GM19452 (cell line): ENCODE measurements around the gene COA4.

Experiments
- ATAC-seq: cut with Tn5 transposase; IDR thresholded peaks from one replicate; pipeline ENCODE4 v1.9.1; 2021; ENCODE audit not compliant: unreplicated experiment

Gene COA4

GRCh38 chr11:73866586-73866996 lies 10.1 kb downstream of the COA4 start:
- no peak for ATAC-seq

- no peak for ATAC-seq
Observed at GRCh38 chr11:73866095-73866579, 10.5 kb downstream of the COA4 start.

GRCh38 chr11:73862986-73863385 lies 13.7 kb downstream of the COA4 start:
- ATAC-seq, result no peak

DNA sequence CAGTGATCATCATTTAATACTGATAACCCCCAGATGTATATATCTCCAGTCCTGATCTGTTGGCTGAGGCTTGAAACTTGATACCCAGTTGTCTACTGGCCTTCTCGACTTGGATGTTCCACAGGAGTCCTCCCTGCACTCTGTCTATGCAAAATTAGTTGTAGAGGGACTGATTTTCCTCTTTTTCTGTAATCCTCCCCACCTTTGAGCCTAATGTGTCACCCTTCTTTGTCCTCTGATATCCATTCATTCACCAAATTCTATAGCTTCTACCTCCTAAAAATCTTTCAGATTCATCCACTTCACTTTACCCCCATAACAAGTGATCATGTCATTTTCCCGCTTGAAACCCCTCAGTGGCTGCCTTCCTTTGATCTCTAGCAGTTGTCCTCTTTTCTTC lies 16.4 kb downstream of the COA4 start:
- no peak for ATAC-seq

DNA sequence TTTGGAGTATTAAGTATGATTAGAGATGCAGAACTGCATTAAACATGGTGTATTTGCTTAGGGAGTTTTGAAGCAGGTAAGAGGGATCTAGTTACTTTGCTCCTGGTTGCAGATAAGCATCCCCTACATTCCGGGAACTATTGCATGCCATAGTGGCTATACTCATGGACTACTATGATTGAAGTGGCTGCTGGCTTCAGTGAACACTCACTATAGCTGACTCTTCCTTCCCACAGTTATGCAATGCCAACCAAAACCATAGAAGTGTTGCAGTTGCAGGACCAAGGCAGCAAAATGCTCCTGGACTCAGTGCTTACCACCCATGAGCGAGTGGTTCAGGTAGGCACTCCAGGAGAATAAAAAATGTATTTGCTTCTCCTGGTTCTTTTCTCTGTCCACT lies 17.0 kb downstream of the COA4 start:
- ATAC-seq, result no peak

- no peak for ATAC-seq
Observed at GRCh38 chr11:73856031-73856567, 20.5 kb downstream of the COA4 start.

DNA sequence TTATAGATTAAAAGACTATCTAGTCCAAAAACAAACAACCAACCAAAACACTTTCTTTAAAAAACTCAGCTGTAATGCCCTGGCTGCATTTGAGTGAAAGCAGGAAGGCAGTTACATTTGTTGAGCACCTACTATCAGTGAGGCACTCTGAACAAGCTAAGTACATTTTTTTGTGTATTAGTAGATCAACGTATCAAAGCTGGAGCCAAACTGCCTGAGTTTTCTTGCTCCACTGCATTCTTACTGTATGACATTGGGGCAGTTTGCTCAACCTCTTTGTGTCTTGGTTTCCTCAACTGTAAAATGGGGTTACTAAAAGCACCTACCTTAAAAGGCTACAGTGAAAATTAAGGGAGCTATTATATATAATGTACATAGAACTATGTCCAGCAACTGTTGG lies 22.0 kb downstream of the COA4 start:
- no peak for ATAC-seq

GRCh38 chr11:73852049-73852448 lies 24.6 kb downstream of the COA4 start:
- ATAC-seq, result no peak

DNA sequence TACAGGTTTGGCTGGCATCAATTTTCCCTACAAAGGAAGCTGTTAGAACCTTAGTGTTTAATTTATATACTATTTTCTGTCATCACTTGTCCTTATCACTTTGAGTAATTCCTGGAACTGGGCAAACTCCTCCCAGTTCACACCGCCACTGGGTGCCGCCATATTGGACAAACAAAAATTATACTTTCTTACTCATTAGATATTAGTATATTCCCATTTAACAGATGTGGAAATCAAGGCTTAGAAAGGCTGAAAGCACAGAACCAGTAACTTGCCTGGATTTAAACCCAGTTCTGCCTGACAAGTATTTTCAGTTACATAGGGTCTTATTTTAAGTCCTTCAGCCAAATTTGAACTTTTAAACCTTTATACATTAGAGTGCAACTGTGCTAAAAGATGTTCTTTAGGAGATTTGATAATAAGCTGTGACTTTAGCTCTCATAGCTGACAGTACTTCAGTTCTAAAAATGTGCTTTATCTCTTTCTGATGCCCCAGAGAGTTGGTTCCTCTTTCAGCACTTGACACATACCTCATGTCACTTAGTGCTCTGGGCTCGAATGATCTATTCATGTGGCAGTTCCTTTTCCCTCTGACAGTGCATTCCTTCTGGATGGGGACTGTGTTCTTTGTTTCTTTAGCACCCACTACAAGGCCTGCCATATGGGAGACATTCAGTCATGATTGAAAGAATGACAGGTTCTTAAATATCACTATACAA lies 25.4 kb downstream of the COA4 start:
- no peak for ATAC-seq

GRCh38 chr11:73839123-73839457 lies 37.6 kb downstream of the COA4 start:
- no peak for ATAC-seq

DNA sequence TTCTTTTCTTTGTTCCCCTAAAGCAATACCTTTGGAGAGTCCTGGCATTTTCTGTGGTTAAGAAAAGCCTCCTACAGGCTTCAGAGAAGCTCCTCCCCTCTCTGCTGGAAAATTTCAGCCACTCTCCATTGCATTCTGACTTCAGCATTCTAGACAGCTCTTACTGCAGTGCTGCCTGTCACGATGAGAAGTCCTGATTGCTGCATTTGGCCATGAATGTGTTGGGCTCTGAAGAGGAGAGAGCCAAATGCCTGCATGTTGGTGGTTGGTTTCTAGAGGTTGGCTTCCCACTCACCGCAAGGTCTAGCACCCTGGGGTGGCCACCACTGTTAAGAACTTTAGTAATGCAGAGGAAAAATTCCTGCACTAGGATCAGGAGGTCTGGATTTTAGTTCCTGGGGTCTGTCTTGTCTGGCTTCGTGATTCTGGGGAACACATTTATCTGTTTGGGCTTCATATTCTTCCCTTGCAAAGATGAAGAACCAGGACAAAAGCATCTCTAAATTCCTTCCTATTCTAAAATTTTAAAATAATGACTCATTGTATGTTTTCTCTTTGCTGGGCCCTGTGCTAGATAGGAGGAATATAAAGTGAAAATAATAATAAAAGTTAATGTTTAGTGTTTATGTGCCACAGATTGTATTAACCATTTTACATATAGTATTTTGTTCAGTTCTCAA lies 38.1 kb downstream of the COA4 start:
- no peak for ATAC-seq

- no peak for ATAC-seq
Observed at GRCh38 chr11:73833067-73833466, 43.6 kb downstream of the COA4 start.

GRCh38 chr11:73830261-73830660 lies 46.4 kb downstream of the COA4 start:
- no peak for ATAC-seq
